ENCODE measurements around the gene SPTB.

GRCh38 chr14:64799555-64799954 is 80.2 kb downstream of the SPTB start:
- TF ChIP-seq CTCF (conservative IDR thresholded peaks at IDR 0.05; ENCODE audit: low read depth, low read length) (no peak), EZH2 (IDR thresholded peaks at IDR 0.05; ENCODE audit: borderline replicate concordance, low read depth, low read length, poor library complexity, severe bottlenecking) (no peak)
